Calu3 (cell line): ENCODE data around the gene HCK. TPM values are rescaled to one million over a fixed set of nuclear protein-coding genes. Genes with fewer than 3 reads are reported as not detected.

Source experiments
- BruUV-seq: library from RNA; stranded (reverse); fragments of 400-500 nt; replicated peaks from 2 replicates; lab custom pipeline; 2021; lab: Mats Ljungman, UMichigan
- CTCF ChIA-PET: fragments of 300-600 bp; sonication (Branson Sonifier 250); formaldehyde crosslinking; loops from one replicate; lab custom pipeline; 2022; ENCODE audit warnings: antibody characterized with exemption; lab: Charles Lee
- DNase-seq: peaks from one replicate; pipeline ENCODE4 v3.0.0; 2022
- H3K27ac Mint-ChIP-seq: one replicate; pipeline ENCODE4 v1.8.0; 2022; ENCODE audit warnings: mixed read lengths; ENCODE audit not compliant: unreplicated experiment
- H3K27me3 Mint-ChIP-seq: one replicate; pipeline ENCODE4 v1.8.0; 2022; ENCODE audit warnings: mixed read lengths; ENCODE audit not compliant: unreplicated experiment
- H3K36me3 Mint-ChIP-seq: one replicate; pipeline ENCODE4 v1.8.0; 2022; ENCODE audit warnings: mild to moderate bottlenecking, moderate library complexity, mixed read lengths; ENCODE audit not compliant: insufficient read depth, unreplicated experiment
- H3K4me1 Mint-ChIP-seq: one replicate; pipeline ENCODE4 v1.8.0; 2022; ENCODE audit warnings: mild to moderate bottlenecking, low read depth, mixed read lengths; ENCODE audit not compliant: unreplicated experiment
- H3K4me3 Mint-ChIP-seq: one replicate; pipeline ENCODE4 v1.8.0; 2022; ENCODE audit warnings: mild to moderate bottlenecking, low read depth, moderate library complexity, mixed read lengths; ENCODE audit not compliant: unreplicated experiment
- H3K9me3 Mint-ChIP-seq: one replicate; pipeline ENCODE4 v1.8.0; 2022; ENCODE audit warnings: low read depth, mixed read lengths; ENCODE audit not compliant: unreplicated experiment
- CTCF ChIP-seq: fragments of 200-600 bp; IDR thresholded peaks from one replicate; pipeline ENCODE4 v1.8.0; 2022; ENCODE audit warnings: antibody characterized with exemption; ENCODE audit not compliant: unreplicated experiment
- intact Hi-C: fragments of 100-400 bp; cut with micrococcal nuclease; formaldehyde crosslinking; loops from one replicate; pipeline ENCODE4 v1.10.0; 2022; ENCODE audit not compliant: unreplicated experiment
- total RNA-seq: library from RNA; stranded (reverse); gene quantifications from 2 replicates; pipeline ENCODE4 v1.2.3, GENCODE V29; 2022

HCK gene
- total RNA-seq, 1 experiment from 2014 or later: not detected

- intact Hi-C loops: no loop called here
- TF ChIP-seq CTCF: no peak
- H3K27me3 Mint-ChIP-seq: peaks cover 99% of the 10 kb centered on the region
Measured at GRCh38 chr20:32079655-32080109, 27.6 kb downstream of the HCK start.

GRCh38 chr20:32080783-32081182 lies 28.7 kb downstream of the HCK start:
- Mint-ChIP-seq H3K9me3 (no peaks in the 10 kb centered on the region), H3K4me3 (no peak overlapping the region), H3K4me1 (no peaks in the 10 kb centered on the region), H3K27me3 (peaks cover 99% of the 10 kb centered on the region), H3K36me3 (no peaks in the 10 kb centered on the region), H3K27ac (no peak overlapping the region)
- no peak for TF ChIP-seq CTCF
- no peak for DNase-seq
- intact Hi-C loops: no loop called here
- BruUV-seq: no TSS peak
- CTCF ChIA-PET: no interaction called here

More at GRCh38 chr20:32079655-32080109, 27.6 kb downstream of the HCK start:
- Mint-ChIP-seq H3K4me3 (no peak overlapping the region), H3K27ac (no peak overlapping the region), H3K9me3 (no peaks in the 10 kb centered on the region), H3K4me1 (no peaks in the 10 kb centered on the region), H3K36me3 (no peaks in the 10 kb centered on the region)
- CTCF ChIA-PET: no interaction called here
- no TSS peak for BruUV-seq
- no peak for DNase-seq

- H3K27me3 Mint-ChIP-seq: peaks cover 87% of the 10 kb centered on the region
Measured at GRCh38 chr20:32083469-32083868, 31.4 kb downstream of the HCK start.

GRCh38 chr20:32087070-32087469 lies 35.0 kb downstream of the HCK start:
- no peaks in the 10 kb centered on the region for H3K9me3 Mint-ChIP-seq
- no TSS peak for BruUV-seq
- DNase-seq: no peak
- no peaks in the 10 kb centered on the region for H3K36me3 Mint-ChIP-seq
- no peaks in the 10 kb centered on the region for H3K4me1 Mint-ChIP-seq
- no peak for TF ChIP-seq CTCF
- no peak overlapping the region for H3K4me3 Mint-ChIP-seq
- no peak overlapping the region for H3K27ac Mint-ChIP-seq
- intact Hi-C loops: no loop called here
- CTCF ChIA-PET: no interaction called here
- peaks cover 53% of the 10 kb centered on the region for H3K27me3 Mint-ChIP-seq

More at GRCh38 chr20:32083469-32083868, 31.4 kb downstream of the HCK start:
- no peak overlapping the region for H3K27ac Mint-ChIP-seq
- no peaks in the 10 kb centered on the region for H3K36me3 Mint-ChIP-seq
- no TSS peak for BruUV-seq
- H3K4me1 Mint-ChIP-seq: no peaks in the 10 kb centered on the region
- DNase-seq: no peak
- CTCF ChIA-PET: no interaction called here
- intact Hi-C loops: no loop called here
- no peaks in the 10 kb centered on the region for H3K9me3 Mint-ChIP-seq
- TF ChIP-seq CTCF: no peak
- H3K4me3 Mint-ChIP-seq: no peak overlapping the region
